K562 (cell line): ENCODE data around the gene RHOT1.

Source experiments
- CTCF ChIP-seq, 3 experiments: IDR thresholded peaks in 2 of 3; conservative IDR thresholded peaks in 1 of 3; 2 replicates each; pipeline ENCODE4 v1.5.1; 2011 to 2012; ENCODE audit warnings: low read length in 3 of 3, mild to moderate bottlenecking in 3 of 3, control low read depth in 2 of 3, improper control_type of control experiment in 1 of 3, inconsistent platforms in 1 of 3, low read depth in 1 of 3, mixed read lengths in 1 of 3, moderate library complexity in 1 of 3; ENCODE audit not compliant: insufficient read depth in 2 of 3
- JUND ChIP-seq, 2 experiments: IDR thresholded peaks; 2 replicates in 1 of 2; 3 replicates in 1 of 2; pipeline ENCODE4 v1.6.1; 2011; ENCODE audit warnings: borderline replicate concordance in 2 of 2, low read depth in 2 of 2, low read length in 2 of 2, improper control_type of control experiment in 1 of 2, missing biosample characterization in 1 of 2, missing genetic modification characterization in 1 of 2, missing genetic modification reagents in 1 of 2
- RAD21 ChIP-seq, 2 experiments: fragments of 250-450 bp in 1 of 2; fragments of 450-650 bp in 1 of 2; sonication (Bioruptor Pico) in 1 of 2; formaldehyde crosslinking in 1 of 2; IDR thresholded peaks in 1 of 2; conservative IDR thresholded peaks in 1 of 2; 2 replicates each; pipeline versions ENCODE4 v1.4.0 to v1.8.0; 2020 to 2022; ENCODE audit warnings: mild to moderate bottlenecking in 2 of 2, moderate library complexity in 1 of 2
- SIN3A ChIP-seq, 2 experiments: fragments of 150-350 bp in 1 of 2; IDR thresholded peaks; 2 replicates each; pipeline ENCODE4 v1.6.1; 2011 to 2016; ENCODE audit warnings: borderline replicate concordance in 2 of 2, low read depth in 2 of 2, low read length in 2 of 2, mild to moderate bottlenecking in 2 of 2, moderate library complexity in 2 of 2; ENCODE audit not compliant: control insufficient read depth in 1 of 2
- ZNF253 ChIP-seq: fragments of 250-450 bp; sonication (Bioruptor Pico); conservative IDR thresholded peaks from 2 replicates; pipeline ENCODE4 v1.6.1; 2021; ENCODE audit warnings: mild to moderate bottlenecking

GRCh38 chr17:32235588-32235987 lies 93.3 kb downstream of the RHOT1 start:
- no peak for TF ChIP-seq ZNF253
- no peak for TF ChIP-seq RAD21 (CRISPR knock-in tag; conservative IDR thresholded peaks at IDR 0.05 in 1 of 2, IDR thresholded peaks at IDR 0.05 in 1 of 2)
- no peak for TF ChIP-seq CTCF (IDR thresholded peaks at IDR 0.05 in 2 of 3, conservative IDR thresholded peaks at IDR 0.05 in 1 of 3; ENCODE audit: insufficient read depth in 2 of 3, low read depth in 1 of 3, low read length in 3 of 3)
- no peak for TF ChIP-seq JUND (IDR thresholded peaks at IDR 0.05; ENCODE audit: borderline replicate concordance, low read depth, low read length)
- TF ChIP-seq JUND (tag; IDR thresholded peaks at IDR 0.05; ENCODE audit: borderline replicate concordance, low read depth, low read length), result no peak
- no peak for TF ChIP-seq SIN3A (IDR thresholded peaks at IDR 0.05; ENCODE audit: borderline replicate concordance in 2 of 2, control insufficient read depth in 1 of 2, low read depth in 2 of 2, low read length in 2 of 2)
